PC-3 (cell line): Measurements from ENCODE around the gene ARID5B. TPM values are rescaled to one million over a fixed set of nuclear protein-coding genes. Genes with fewer than 3 reads are reported as not detected.

Experiments used
- ATAC-seq: fragments of 200-7000 bp; cut with Tn5 transposase; 2 replicates; pipeline ENCODE4 v1.9.1; 2020; ENCODE audit warnings: mild to moderate bottlenecking, moderate library complexity
- BruUV-seq: library from RNA; stranded (reverse); fragments of 400-500 nt; replicated peaks from 2 replicates; lab custom pipeline; 2021; lab: Mats Ljungman, UMichigan
- CTCF ChIA-PET: fragments of 300-600 bp; sonication (Branson Sonifier 250); formaldehyde crosslinking; loops from one replicate; lab custom pipeline; 2022; ENCODE audit warnings: antibody characterized with exemption; lab: Charles Lee
- POLR2A ChIA-PET: fragments of 300-600 bp; sonication (Branson Sonifier 250); formaldehyde crosslinking; loops from one replicate; lab custom pipeline; 2022; ENCODE audit warnings: antibody characterized with exemption; ENCODE audit not compliant: unreplicated experiment; lab: Charles Lee
- DNase-seq: peaks from one replicate; pipeline ENCODE4 v3.0.0-alpha.2; 2015
- H2AFZ ChIP-seq: fragments of 300-600 bp; sonication (generic); 2 replicates; pipeline ENCODE4 v1.6.0; 2016; ENCODE audit warnings: antibody characterized with exemption, low read length
- H3F3A ChIP-seq: fragments of 300-600 bp; sonication (generic); one replicate; pipeline ENCODE4 v1.6.0; 2017; ENCODE audit warnings: antibody characterized with exemption, low read length, control low read depth, mild to moderate bottlenecking; ENCODE audit not compliant: unreplicated experiment
- H3K27ac ChIP-seq: fragments of 300-600 bp; sonication (generic); 2 replicates; pipeline ENCODE4 v1.5.1; 2016; ENCODE audit warnings: mild to moderate bottlenecking, low read length
- H3K27me3 ChIP-seq: fragments of 300-600 bp; sonication (generic); 2 replicates; pipeline ENCODE4 v1.6.1; 2016; ENCODE audit warnings: low read length, mixed read lengths
- H3K36me3 ChIP-seq: fragments of 300-600 bp; sonication (generic); 2 replicates; pipeline ENCODE4 v1.6.1; 2016; ENCODE audit warnings: low read depth, mixed run types, low read length, mixed read lengths
- H3K4me1 ChIP-seq: fragments of 300-600 bp; sonication (generic); 2 replicates; pipeline ENCODE4 v1.5.1; 2016; ENCODE audit warnings: low read length; ENCODE audit not compliant: insufficient read depth
- H3K4me2 ChIP-seq: fragments of 300-600 bp; sonication (generic); 2 replicates; pipeline ENCODE4 v1.6.0; 2016; ENCODE audit warnings: low read length
- H3K4me3 ChIP-seq: fragments of 300-600 bp; sonication (generic); 2 replicates; pipeline ENCODE4 v1.5.1; 2016; ENCODE audit warnings: mild to moderate bottlenecking, low read length, mixed read lengths
- H3K79me2 ChIP-seq: fragments of 300-600 bp; sonication (generic); 2 replicates; pipeline ENCODE4 v1.6.1; 2017; ENCODE audit warnings: low read length, mixed read lengths
- H3K9ac ChIP-seq: fragments of 300-600 bp; sonication (generic); 2 replicates; pipeline ENCODE4 v1.6.0; 2016; ENCODE audit warnings: mild to moderate bottlenecking, low read length
- H3K9me2 ChIP-seq: fragments of 300-600 bp; sonication (generic); replicated peaks from 2 replicates; pipeline ENCODE4 v1.6.1; 2016; ENCODE audit warnings: mixed run types, low read length, mixed read lengths
- H3K9me3 ChIP-seq: fragments of 300-600 bp; sonication (generic); 2 replicates; pipeline ENCODE4 v1.6.1; 2016; ENCODE audit warnings: low read length, mixed read lengths
- H4K20me1 ChIP-seq: fragments of 300-600 bp; sonication (generic); 2 replicates; pipeline ENCODE4 v1.6.1; 2016; ENCODE audit warnings: low read length, mixed read lengths
- EZH2 ChIP-seq: fragments of 300-600 bp; sonication (generic); IDR thresholded peaks from one replicate; pipeline ENCODE4 v1.6.1; 2017; ENCODE audit warnings: antibody characterized with exemption, mild to moderate bottlenecking, low read length; ENCODE audit not compliant: unreplicated experiment
- EZH2phosphoT487 ChIP-seq: fragments of 300-600 bp; sonication (generic); IDR thresholded peaks from 2 replicates; pipeline ENCODE4 v1.6.1; 2018; ENCODE audit warnings: mild to moderate bottlenecking, antibody characterized with exemption, low read length, borderline replicate concordance
- intact Hi-C: fragments of 100-400 bp; cut with micrococcal nuclease; formaldehyde crosslinking; loops from 2 replicates; pipeline ENCODE4 v1.9.0; 2023
- total RNA-seq: library from RNA; depleted of rRNA; stranded (reverse); fragments of >200 nt; gene quantifications from 2 replicates; pipeline ENCODE4 v1.2.3, GENCODE V29; 2014
- TF ChIP-seq, protein P1 (sequence below): fragments of 300-600 bp; sonication (generic); conservative IDR thresholded peaks from 2 replicates; pipeline ENCODE4 v1.5.1; 2017; ENCODE audit warnings: antibody characterized with exemption, low read depth, mild to moderate bottlenecking, low read length

The ARID5B gene
- total RNA-seq, 1 experiment from 2014 or later: 26.4 TPM

DNA sequence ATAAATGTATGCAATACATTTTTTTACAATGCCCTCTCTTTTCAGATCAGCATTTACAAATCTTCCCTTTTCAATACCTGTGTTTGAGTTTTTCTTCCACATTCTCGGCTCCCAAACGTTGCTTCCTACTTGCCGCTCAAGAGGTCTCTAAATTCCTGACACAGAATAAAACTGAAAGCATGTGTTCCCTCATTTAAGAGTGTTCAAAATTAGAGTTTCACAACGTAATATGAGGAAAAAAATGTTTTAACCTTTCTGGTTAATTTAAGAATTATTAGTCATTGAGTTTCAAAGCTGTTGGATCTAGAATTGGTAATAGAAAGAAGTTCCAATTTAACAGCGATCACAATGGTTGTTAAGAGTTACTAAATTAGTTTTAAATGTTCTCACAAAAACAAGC lies 100.4 kb downstream of the ARID5B start:
- no peaks in the 10 kb centered on the region for H3K36me3 ChIP-seq
- H3K27me3 ChIP-seq: no peaks in the 10 kb centered on the region
- no peak overlapping the region for H2AFZ ChIP-seq
- intact Hi-C loops: no loop called here
- no peaks in the 10 kb centered on the region for H3K9me3 ChIP-seq
- no peak overlapping the region for H3K9ac ChIP-seq
- 0 out of 2 replicates have a peak, but pooled peaks cover 3% of the 10 kb centered on the region for H3K9me2 ChIP-seq
- no peaks in the 10 kb centered on the region for H3K79me2 ChIP-seq
- BruUV-seq: no TSS peak
- ChIA-PET CTCF (no interaction called here), POLR2A (no interaction called here)
- H3K4me3 ChIP-seq: no peak overlapping the region
- DNase-seq (no peak), ATAC-seq (no peak)
- no peak overlapping the region for H3K27ac ChIP-seq
- no peaks in the 10 kb centered on the region for H4K20me1 ChIP-seq
- H3K4me1 ChIP-seq: no peaks in the 10 kb centered on the region
- H3F3A ChIP-seq: no peaks in the 10 kb centered on the region
- no peak overlapping the region for H3K4me2 ChIP-seq
- TF ChIP-seq EZH2: no peak
- TF ChIP-seq EZH2phosphoT487: no peak
- TF ChIP-seq, protein P1, sequence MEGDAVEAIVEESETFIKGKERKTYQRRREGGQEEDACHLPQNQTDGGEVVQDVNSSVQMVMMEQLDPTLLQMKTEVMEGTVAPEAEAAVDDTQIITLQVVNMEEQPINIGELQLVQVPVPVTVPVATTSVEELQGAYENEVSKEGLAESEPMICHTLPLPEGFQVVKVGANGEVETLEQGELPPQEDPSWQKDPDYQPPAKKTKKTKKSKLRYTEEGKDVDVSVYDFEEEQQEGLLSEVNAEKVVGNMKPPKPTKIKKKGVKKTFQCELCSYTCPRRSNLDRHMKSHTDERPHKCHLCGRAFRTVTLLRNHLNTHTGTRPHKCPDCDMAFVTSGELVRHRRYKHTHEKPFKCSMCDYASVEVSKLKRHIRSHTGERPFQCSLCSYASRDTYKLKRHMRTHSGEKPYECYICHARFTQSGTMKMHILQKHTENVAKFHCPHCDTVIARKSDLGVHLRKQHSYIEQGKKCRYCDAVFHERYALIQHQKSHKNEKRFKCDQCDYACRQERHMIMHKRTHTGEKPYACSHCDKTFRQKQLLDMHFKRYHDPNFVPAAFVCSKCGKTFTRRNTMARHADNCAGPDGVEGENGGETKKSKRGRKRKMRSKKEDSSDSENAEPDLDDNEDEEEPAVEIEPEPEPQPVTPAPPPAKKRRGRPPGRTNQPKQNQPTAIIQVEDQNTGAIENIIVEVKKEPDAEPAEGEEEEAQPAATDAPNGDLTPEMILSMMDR: no peak

GRCh38 chr10:62002753-62003152 lies 101.3 kb downstream of the ARID5B start:
- POLR2A ChIA-PET: no interaction called here
- no peaks in the 10 kb centered on the region for H3K79me2 ChIP-seq

GRCh38 chr10:62004042-62004441 lies 102.5 kb downstream of the ARID5B start:
- H3K4me1 ChIP-seq: no peaks in the 10 kb centered on the region
- H2AFZ ChIP-seq: no peak overlapping the region
- intact Hi-C loops: no loop called here
- H3K9me3 ChIP-seq: no peaks in the 10 kb centered on the region
- H3K36me3 ChIP-seq: no peaks in the 10 kb centered on the region
- BruUV-seq: no TSS peak
- DNase-seq (no peak), ATAC-seq (no peak)
- no peak for TF ChIP-seq EZH2phosphoT487
- ChIA-PET POLR2A (no interaction called here), CTCF (interaction anchor here (0.6 kb wide), 1 partner anchor 294 kb away, joined by 4 read pairs; no protein-coding TSS in a partner anchor)
- no peaks in the 10 kb centered on the region for H3K27me3 ChIP-seq
- no peak overlapping the region for H3K4me3 ChIP-seq
- H3K9me2 ChIP-seq: peaks cover 5% of the 10 kb centered on the region; the same call in 1 of the 2 replicates
- no peak overlapping the region for H3K4me2 ChIP-seq
- H3K79me2 ChIP-seq: no peaks in the 10 kb centered on the region
- no peak overlapping the region for H3K27ac ChIP-seq
- H3F3A ChIP-seq: no peaks in the 10 kb centered on the region
- H3K9ac ChIP-seq: no peak overlapping the region
- no peaks in the 10 kb centered on the region for H4K20me1 ChIP-seq

More at GRCh38 chr10:62002753-62003152, 101.3 kb downstream of the ARID5B start:
- ATAC-seq (peak; percentile 52), DNase-seq (no peak)
- BruUV-seq: no TSS peak
- Histone ChIP-seq H3K9ac (no peak overlapping the region), H3K4me3 (no peak overlapping the region), H3K4me1 (no peaks in the 10 kb centered on the region), H2AFZ (no peak overlapping the region), H3K36me3 (no peaks in the 10 kb centered on the region), H3K9me2 (0 out of 2 replicates have a peak, but pooled peaks cover 3% of the 10 kb centered on the region), H4K20me1 (no peaks in the 10 kb centered on the region), H3K4me2 (no peak overlapping the region), H3K9me3 (no peaks in the 10 kb centered on the region), H3K27me3 (no peaks in the 10 kb centered on the region), H3K27ac (no peak overlapping the region), H3F3A (no peaks in the 10 kb centered on the region)
- TF ChIP-seq EZH2phosphoT487 (no peak), EZH2 (no peak)
- TF ChIP-seq, protein P1: no peak
- CTCF ChIA-PET: no interaction called here
- intact Hi-C loops: no loop called here
